ENCODE results near the gene PIRT. TPM values are rescaled to one million over a fixed set of nuclear protein-coding genes. Genes with fewer than 3 reads are reported as not detected.

PIRT gene
- polyA plus RNA-seq, 3 donors = not detected

DNA sequence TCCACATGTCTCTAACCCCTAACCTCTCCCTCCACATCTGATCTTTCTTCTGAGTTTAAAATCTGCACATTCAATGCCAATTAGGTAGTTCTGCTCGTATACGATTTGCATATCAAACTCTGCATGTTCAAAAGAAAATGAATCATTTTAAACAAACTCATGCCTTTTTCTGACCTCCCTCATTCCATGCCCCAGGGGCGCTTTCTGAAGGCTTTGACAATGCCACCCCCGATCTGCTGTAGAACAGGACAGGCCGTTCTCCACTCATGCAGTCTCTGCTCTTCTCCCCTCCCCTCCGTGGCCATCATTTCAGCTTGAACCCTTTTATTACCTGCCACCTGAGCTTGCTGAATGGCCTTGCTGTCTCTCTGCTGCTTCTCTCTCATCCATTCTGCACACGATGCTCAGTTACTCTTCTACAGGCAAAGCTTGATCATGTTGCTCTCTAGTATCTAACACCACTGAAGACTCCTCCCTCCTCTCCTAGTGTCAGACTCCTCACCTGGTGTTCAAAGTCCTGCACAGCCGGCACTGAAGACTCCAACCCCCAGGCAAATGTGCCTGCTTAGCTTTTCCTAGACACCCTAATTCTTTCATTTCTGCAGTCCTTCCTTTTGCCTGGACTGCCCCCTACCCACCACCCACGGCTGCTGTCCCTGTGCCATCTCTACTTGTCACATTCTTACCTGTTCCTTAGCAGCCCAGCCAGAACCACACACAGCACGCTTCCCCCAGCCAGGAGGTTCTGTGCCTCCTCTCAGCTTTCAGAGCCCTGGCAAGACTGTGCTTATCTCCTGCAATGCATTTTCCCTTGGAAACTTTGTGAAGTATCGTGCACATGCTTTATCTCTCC lies 40.2 kb downstream of the PIRT start:
- no peaks in the 10 kb centered on the region for H3K9me3 ChIP-seq (replicated peaks in 1 of 2; ENCODE audit: control insufficient read depth in 1 of 2, insufficient read depth in 1 of 2, low read length in 2 of 2)
- no peak overlapping the region for H2AFZ ChIP-seq (ENCODE audit: insufficient read depth, low read depth, low read length, poor library complexity, severe bottlenecking)
- H3K4me1 ChIP-seq (ENCODE audit: control insufficient read depth in 1 of 2, insufficient read depth in 2 of 2, low read length in 2 of 2) = no peaks in the 10 kb centered on the region
- H3K27ac ChIP-seq (ENCODE audit: low read depth in 1 of 2, low read length in 2 of 2) = no peak overlapping the region
- WGBS (ENCODE audit: insufficient coverage) = 85% methylated on average over 9 of the region's 11 CpGs
- no peaks in the 10 kb centered on the region for H3K79me2 ChIP-seq (ENCODE audit: insufficient read depth, low read length)
- H3K36me3 ChIP-seq (replicated peaks in 1 of 2; ENCODE audit: control insufficient read depth in 1 of 2, insufficient read depth in 2 of 2, low read length in 2 of 2) = no peaks in the 10 kb centered on the region
- H3K36me3 Mint-ChIP-seq = no peaks in the 10 kb centered on the region
- intact Hi-C loops (cut with micrococcal nuclease) = no loop called here
- no peak overlapping the region for H3K9ac ChIP-seq (ENCODE audit: insufficient read depth, low read length, poor library complexity, severe bottlenecking)
- no peak for DNase-seq
- H3K4me3 ChIP-seq (replicated peaks in 1 of 3; ENCODE audit: low read depth in 2 of 3, low read length in 3 of 3) = no peak overlapping the region
- TF ChIP-seq, protein P1, sequence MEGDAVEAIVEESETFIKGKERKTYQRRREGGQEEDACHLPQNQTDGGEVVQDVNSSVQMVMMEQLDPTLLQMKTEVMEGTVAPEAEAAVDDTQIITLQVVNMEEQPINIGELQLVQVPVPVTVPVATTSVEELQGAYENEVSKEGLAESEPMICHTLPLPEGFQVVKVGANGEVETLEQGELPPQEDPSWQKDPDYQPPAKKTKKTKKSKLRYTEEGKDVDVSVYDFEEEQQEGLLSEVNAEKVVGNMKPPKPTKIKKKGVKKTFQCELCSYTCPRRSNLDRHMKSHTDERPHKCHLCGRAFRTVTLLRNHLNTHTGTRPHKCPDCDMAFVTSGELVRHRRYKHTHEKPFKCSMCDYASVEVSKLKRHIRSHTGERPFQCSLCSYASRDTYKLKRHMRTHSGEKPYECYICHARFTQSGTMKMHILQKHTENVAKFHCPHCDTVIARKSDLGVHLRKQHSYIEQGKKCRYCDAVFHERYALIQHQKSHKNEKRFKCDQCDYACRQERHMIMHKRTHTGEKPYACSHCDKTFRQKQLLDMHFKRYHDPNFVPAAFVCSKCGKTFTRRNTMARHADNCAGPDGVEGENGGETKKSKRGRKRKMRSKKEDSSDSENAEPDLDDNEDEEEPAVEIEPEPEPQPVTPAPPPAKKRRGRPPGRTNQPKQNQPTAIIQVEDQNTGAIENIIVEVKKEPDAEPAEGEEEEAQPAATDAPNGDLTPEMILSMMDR (IDR thresholded peaks at IDR 0.05) = no peak
- H3K27me3 ChIP-seq (ENCODE audit: control insufficient read depth in 2 of 2, insufficient read depth in 2 of 2, low read length in 2 of 2) = no peaks in the 10 kb centered on the region
- no peak overlapping the region for H3K4me3 Mint-ChIP-seq
- H4K20me1 ChIP-seq (ENCODE audit: insufficient read depth, low read length) = no peaks in the 10 kb centered on the region
- H3K4me2 ChIP-seq (replicated peaks; ENCODE audit: extremely low read depth, low read length, poor library complexity, severe bottlenecking) = no peak overlapping the region
- H3K27me3 Mint-ChIP-seq (ENCODE audit: low read depth in 3 of 3) = peaks cover 0 to under 1% (median 0%) of the 10 kb centered on the region in 3 donors
- peaks cover 0 to 1% (median 0%) of the 10 kb centered on the region in 7 donors for H3K9me3 Mint-ChIP-seq
- no peak overlapping the region for H3K27ac Mint-ChIP-seq
- H3K4me1 Mint-ChIP-seq = peaks cover 24% of the 10 kb centered on the region

DNA sequence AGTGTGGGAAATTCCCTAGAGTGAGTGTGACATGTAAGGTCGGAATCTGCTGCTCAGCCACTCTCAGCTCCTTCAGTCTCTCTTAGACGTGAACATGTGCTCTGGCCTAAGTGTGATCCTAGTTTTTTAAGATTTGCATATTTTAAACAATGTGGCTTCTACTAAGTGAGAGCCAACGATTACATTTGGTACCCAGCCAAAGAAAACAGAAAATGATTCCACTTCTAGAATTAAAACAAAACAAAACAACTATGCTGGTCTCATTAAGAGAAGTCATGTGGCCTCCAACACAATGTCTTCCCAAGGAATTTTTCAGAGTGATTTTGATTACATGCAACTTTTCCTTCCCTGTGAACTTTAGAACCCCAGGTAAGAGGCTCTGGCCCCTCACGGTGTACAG lies 44.1 kb downstream of the PIRT start:
- 100% methylated on average over 1 of the region's 4 CpGs for WGBS (ENCODE audit: insufficient coverage)
- intact Hi-C loops (cut with micrococcal nuclease) = no loop called here
- H3K36me3 Mint-ChIP-seq = no peaks in the 10 kb centered on the region

More for the DNA sequence above, 44.1 kb downstream of the PIRT start:
- no peak overlapping the region for H3K4me2 ChIP-seq (replicated peaks; ENCODE audit: extremely low read depth, low read length, poor library complexity, severe bottlenecking)
- no peak overlapping the region for H3K9ac ChIP-seq (ENCODE audit: insufficient read depth, low read length, poor library complexity, severe bottlenecking)
- TF ChIP-seq, protein P1 (IDR thresholded peaks at IDR 0.05) = no peak
- Mint-ChIP-seq H3K9me3 (peaks cover 0 to 1% (median 0%) of the 10 kb centered on the region in 7 donors), H3K4me1 (peaks cover 26% of the 10 kb centered on the region), H3K27ac (no peak overlapping the region), H3K4me3 (no peak overlapping the region), H3K27me3 (ENCODE audit: low read depth in 3 of 3) (peaks cover 0 to 5% (median 0%) of the 10 kb centered on the region in 3 donors)
- H3K79me2 ChIP-seq (ENCODE audit: insufficient read depth, low read length) = no peaks in the 10 kb centered on the region
- DNase-seq = no peak
- no peaks in the 10 kb centered on the region for H3K36me3 ChIP-seq (replicated peaks in 1 of 2; ENCODE audit: control insufficient read depth in 1 of 2, insufficient read depth in 2 of 2, low read length in 2 of 2)
- no peak overlapping the region for H3K27ac ChIP-seq (ENCODE audit: low read depth in 1 of 2, low read length in 2 of 2)
- H3K4me3 ChIP-seq (replicated peaks in 1 of 3; ENCODE audit: low read depth in 2 of 3, low read length in 3 of 3) = no peak overlapping the region
- H3K27me3 ChIP-seq (ENCODE audit: control insufficient read depth in 2 of 2, insufficient read depth in 2 of 2, low read length in 2 of 2) = no peaks in the 10 kb centered on the region
- H3K4me1 ChIP-seq (ENCODE audit: control insufficient read depth in 1 of 2, insufficient read depth in 2 of 2, low read length in 2 of 2) = peaks cover 6 to 7% of the 10 kb centered on the region in 2 donors
- no peak overlapping the region for H2AFZ ChIP-seq (ENCODE audit: insufficient read depth, low read depth, low read length, poor library complexity, severe bottlenecking)
- H3K9me3 ChIP-seq (replicated peaks in 1 of 2; ENCODE audit: control insufficient read depth in 1 of 2, insufficient read depth in 1 of 2, low read length in 2 of 2) = no peaks in the 10 kb centered on the region
- no peaks in the 10 kb centered on the region for H4K20me1 ChIP-seq (ENCODE audit: insufficient read depth, low read length)

Data from CD14-positive monocyte (primary cell).